Measurements from ENCODE around the gene DIO1.

- TF ChIP-seq POLR2AphosphoS5 (IDR thresholded peaks at IDR 0.05) (no peak), POLR2A (IDR thresholded peaks at IDR 0.05) (no peak)
These were observed 24.4 kb upstream of the DIO1 start for GRCh38 chr1:53869454-53870117.

All from suprapubic skin (tissue), 4 donors.